Activated CD8-positive, alpha-beta memory T cell treated with anti-CD3 and anti-CD28 coated beads, Interleukin-2, amount 50 U/mL, for 48 hours (primary cell): Measurements from ENCODE around the gene DDB1.

Experiments used
- DNase-seq: peaks from one replicate; pipeline ENCODE4 v3.0.0-alpha.2; 2020

The DDB1 gene

DNA sequence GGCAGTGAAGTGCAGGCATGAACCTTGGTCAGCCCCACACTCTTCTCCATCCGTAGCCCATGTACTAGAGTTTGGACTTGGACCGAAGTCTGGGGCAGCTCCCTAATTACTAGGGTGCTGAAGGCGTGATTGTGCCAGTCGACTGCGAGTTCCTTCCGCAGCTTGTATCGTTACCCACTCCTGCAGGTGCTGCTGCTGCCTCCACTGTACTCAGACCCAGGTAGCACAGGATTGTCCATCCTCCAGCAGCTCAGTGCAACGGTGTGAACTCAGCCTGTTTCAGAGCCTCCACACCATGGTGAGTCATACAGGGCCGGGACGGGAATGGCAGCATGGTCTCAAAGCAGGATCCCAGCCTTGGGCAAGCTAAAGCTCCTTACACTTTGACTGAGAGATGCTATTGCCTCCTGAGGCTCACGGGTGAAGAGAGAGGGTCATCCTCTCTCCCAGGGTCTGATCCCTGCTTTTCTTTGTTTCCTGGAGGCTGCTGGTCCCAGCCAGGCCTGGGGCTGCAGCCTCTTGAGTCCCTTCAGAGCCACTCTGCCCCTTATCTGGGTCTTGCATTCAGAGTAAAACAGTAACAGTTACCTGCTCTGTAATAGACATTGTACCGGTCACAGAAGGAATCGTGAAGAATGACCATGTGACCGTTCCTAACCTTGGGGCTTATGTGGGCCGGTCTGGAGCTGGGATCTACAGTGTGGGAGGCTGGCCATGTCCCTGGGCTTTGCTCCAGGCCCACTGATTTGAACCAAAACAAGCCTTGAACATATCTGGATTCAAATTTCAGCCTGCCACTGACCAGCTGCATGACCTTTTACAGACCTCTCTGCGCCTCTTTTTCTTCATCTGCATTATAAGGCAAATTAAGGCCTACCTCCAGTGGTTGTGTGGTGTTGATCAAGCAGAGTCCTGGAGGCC, 1.8 kb upstream of the DDB1 start:
- no peak for DNase-seq

DNA sequence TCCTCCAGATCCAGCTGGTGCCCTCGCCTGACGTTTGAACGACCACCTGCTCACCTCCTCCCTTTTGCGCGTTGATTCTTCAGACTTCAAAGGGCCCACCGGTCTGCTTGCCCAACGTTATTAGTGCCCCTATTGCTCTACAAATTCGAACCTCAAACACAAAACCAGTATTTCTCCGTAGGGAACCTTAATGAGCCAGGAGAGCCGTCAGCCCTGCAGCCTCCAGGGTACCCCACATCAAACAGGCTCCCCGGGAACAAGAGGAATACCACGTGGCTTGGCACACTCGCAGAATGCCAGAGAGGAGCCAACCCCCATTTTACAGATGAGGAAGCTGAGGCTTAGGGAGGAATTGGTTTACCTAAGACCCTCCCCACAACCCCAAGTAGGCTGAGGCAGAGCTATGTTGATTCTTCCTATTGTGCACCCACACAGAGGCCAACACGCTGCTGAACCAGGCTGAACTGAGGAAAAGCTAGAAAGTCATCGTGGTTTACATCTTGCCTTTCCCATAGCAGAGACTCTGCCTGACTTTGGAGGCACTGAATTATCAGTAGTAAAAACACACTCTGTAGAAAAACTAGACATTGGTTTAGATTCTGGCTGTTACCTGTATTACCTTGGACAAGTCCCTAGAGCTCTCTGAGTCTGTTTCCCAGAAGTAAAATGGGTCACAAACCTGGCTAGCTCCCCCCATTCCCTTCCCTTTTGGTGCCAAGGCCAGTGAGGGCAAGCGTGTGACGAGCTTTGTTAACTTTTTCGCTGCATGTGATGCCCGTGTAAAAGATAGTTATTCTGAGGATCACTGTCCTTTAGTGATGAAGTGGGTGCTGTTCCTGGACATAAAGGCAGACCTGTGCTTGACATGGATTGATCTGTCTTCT, 887 bp upstream of the DDB1 start:
- no peak for DNase-seq

DNA sequence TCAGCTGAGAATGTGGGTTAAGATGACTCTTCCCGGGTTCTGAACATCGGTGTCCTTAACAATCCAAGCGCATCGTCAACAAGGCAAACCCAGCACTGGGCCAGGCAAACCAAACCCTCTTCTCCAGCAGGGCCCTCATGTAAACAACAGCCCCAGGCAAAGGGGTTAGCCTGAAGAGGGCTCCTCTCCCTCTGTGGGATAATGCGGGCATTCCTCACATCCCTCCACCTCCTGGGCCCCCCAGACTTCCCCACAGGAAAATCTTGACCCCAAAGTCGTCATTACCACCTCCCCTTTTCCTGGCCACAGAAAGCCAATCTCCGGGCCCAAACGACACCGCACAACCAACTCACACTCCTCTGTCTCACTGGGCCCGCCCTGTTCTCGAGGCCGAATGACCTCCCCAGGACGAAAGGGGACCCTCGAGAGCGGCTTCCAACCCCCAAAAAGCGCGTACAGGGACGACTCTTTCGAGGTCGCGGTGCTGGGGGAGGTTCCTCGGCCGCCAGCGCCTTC, 566 bp downstream of the DDB1 start:
- DNase-seq, result peak; percentile 67

DNA sequence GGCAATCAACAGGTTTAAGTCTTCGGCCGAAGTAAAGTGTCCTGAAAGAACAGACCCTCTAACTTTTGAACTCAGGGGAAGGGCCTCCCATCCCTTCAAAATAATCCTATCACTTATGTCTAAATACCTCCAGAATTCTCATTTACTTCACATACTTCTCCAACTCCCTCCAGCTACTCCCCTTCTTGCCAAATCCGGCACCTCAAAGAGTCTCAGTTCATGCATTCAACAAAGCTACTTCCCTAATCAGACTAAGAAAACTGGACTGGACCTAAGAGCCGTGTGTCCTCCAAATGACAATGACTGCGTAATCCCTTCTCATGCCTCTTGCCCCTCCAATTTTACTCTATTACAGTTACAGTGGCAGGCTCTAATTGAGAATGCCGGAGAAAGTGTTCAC, 1.3 kb downstream of the DDB1 start:
- DNase-seq, result no peak

DNA sequence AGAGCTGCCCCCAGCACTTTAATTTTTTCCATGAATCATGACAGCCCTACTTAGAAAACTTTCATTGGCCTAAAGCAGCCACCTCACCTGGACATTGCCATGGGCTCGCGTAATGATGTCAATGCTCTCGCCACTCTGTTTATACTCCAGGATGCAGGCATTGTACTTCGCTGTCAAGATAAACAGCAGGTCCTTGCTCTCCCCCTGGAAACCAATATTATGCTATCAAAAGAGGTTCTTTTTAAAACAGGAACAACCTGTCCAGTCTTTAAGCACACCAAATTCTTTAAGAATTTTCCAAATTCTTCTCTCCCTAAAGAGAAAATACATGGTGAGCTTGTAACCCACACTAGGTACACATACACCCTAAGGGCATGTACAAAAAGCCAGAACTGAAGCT, 3.0 kb downstream of the DDB1 start:
- DNase-seq, result no peak

DNA sequence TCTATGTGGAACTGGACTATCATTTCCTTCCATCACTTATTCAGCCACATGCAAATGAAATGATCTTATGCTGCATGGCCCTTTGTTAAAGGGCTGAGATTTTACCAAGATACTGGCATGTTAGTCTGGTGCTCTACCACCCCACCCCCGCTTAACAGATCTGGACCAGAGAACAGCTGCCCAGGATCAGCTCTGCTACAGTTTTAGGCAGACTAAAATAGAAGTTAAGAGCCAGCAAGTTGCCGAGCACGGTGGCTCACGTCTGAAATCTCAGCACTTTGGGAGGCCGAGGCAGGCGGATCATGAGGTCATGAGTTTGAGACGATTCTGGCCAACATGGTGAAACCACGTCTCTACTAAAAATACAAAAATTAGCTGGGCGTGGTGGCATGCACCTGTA, 4.6 kb downstream of the DDB1 start:
- no peak for DNase-seq

DNA sequence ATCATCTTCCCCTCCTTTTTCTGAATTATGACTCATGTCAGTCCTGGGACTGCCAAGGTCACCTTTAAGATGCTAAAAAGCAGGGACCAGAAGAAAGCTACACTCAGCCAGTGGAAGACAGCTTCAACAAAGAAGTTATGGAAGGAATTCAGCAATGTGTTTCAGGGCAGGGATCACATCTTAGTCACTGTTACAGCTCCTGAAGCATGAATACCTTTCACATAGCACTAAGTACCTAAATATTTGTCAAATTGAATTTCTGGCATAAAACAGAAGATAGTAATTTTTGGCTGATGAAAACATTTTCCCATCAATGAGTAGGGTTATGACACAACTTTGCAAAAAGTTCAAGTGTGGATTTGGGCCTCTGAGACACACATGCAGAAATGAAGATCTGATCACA, 5.2 kb downstream of the DDB1 start:
- DNase-seq, result no peak

DNA sequence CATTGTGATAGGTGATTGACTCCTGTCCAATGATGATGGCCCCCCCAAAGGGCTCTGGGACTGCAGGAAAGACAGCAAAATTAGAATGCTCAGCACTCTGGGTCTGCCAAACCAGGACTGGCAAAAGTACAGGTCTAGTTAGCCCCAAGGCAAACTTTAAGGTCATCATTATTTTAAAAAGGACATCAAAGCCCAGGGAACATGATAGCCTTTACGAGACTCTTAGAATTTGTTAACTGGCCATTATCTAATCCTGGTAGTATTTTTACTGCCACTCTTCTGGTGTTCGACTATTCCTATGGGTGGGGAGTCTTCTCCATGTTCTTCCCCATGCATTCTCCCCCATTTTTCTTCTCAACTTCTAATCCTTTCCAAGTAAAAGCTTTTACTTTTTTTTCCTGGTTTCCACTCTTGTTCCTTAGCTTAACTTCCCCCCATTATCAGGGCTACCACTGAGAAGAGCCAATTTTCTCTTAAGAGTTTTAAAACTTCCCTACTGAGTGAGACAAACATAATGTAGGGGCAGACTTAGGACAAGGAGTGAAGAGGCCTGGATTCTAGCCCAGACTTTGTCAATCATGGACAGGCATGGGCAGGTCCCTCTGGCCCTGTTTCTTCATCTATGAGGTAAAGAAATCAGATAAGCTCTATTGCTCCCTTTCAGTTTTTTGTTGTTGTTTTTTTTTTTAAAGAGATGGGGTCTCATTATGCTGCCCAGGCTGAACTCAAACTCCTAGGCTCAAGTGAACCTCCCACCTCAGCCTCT, 7.1 kb downstream of the DDB1 start:
- no peak for DNase-seq

DNA sequence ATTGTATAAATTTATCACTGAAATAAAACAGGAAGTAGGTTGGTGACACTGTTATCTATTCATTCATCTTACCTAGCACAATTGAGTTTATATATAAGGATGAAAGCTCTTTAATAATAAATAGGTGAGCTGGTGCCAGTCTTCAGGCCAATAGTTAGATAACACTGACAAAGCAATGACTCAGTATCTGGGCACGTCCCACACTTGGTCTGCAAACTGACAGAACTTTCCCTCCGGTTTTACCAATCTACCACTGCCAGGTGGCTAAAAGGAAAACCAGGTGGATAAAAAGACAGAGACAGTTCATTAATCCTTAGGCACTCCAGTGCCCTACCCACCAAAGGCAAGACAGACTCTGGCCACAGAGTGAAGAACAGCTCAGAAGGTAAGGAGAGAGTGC, 17.6 kb downstream of the DDB1 start:
- DNase-seq, result no peak

DNA sequence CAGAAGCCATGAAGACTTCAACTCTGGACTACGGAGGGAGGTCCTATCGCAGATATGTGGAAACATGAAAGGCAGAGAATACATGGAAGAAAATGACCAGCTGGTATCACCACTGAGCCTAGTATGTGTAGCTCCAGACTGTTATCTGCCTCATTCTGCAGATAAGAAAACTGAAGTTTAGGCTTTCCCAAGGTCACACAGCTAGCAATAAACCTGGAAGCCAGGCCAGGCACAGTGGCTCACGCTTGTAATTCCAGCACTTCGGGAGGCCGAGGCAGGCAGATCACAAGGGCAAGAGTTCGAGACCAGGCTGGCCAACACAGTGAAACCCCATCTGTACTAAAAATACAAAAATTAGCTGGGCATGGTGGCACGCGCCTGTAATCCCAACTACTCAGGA, 22.2 kb downstream of the DDB1 start:
- no peak for DNase-seq

DNA sequence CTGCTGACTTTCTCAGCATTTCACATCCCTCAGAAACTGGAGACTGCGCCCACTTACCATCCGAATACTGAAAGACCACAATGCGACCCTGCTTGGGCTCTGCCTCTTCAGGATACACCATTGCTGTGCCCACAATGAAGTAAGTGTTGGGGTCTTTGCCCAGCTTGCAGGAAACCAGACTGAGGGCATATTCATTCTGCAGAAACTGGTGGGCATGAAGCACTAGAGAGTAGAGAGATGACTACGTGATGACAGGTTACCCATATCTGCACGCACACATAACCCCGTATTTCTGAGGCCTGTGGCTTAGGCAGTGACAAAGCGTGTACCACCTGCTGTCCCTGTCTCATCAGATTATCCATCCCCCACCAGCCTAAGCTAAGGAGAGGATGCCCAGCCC, 23.2 kb downstream of the DDB1 start:
- peak; percentile 67 for DNase-seq

DNA sequence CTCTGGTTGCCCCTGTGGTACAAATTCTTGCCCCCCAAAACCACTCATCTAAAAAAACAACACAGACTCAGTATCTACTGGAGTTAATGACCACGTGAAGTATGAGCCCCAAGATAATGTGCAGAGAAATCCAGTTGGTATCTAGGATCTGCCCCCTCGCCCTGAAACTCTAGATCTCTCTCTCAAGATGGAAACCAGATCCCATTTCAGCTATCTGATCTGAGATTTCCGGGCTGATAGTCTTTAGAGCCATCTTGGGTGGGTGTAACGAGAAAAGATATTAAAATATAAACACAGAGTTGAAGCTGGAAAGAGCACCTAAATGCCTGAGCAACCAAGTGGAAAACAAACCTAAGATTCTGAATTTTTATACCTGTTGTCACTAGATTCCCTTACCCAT, 23.8 kb downstream of the DDB1 start:
- no peak for DNase-seq

DNA sequence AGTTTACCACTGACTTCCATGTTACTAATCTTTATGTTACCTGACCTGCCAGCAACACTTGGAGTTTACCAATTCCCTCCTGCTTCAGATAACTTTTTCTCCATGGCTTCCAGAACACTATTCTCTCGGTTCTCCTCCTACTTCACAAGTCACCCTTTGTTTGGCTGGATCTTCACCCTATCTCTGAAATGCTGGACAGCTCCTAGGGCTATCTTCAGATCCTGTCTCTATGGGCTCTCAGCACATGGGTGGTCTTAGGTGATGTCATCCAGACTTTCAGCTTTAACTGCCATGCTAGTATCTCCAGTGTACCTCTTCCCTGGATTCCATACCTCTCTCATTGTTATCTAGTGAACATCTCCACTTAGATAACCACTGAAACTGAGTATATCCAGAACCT, 25.6 kb downstream of the DDB1 start:
- no peak for DNase-seq

DNA sequence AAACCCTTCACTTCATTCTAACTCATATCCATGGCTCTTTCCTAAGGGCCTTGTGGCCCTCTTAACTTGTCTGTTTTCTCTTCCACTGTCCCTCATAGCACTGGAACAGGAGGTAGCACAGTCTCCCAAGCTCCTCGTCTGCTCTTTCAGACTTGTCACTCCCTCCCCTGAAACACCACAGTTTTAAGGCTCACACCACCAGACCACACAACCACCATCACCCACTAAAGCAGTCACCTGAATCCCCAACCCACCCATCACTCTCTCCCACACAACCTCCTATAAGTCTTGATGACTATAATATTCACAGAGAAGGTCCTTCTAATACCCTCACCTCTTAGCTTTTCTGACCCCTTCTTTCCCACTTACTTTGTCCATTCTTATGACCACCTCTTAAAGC, 26.7 kb downstream of the DDB1 start:
- DNase-seq, result no peak

DNA sequence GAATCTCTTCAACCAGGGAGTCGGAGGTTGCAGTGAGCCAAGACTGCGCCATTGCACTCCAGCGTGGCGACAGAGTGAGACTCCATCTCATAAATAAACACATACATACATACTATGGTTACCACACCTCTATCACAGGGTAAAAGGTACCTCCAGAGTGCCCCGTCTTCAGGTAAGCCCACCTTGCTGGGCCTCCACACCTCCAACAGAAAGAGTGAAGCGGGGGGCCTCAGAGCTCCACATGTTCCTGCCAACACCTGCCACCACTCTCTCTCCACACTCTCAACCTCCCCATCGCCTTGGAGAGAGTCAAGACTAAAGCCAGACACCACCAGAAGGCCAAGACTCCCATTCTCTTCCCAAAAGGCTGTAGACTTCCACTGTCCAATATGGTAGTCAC, 27.5 kb downstream of the DDB1 start:
- no peak for DNase-seq

DNA sequence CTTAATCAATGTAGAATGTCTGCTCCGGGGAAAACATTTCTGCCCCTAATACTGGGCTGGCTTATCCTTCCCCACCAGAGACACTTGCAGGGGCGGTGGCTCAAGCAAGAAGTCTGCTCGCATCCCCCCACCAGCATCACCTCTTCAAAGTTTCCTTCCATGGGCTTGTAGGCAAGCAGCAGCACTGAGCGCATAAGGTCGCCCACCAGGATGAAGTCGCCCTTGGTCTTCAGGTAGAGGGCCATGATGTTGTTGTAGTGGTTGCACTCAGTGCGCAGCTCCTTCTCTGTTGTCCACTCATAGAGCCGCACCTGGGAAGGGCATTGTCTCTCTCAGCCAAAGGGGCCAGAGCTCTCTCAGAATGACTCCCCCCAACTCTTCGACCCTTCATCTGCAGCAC, 29.2 kb downstream of the DDB1 start:
- DNase-seq, result no peak

DNA sequence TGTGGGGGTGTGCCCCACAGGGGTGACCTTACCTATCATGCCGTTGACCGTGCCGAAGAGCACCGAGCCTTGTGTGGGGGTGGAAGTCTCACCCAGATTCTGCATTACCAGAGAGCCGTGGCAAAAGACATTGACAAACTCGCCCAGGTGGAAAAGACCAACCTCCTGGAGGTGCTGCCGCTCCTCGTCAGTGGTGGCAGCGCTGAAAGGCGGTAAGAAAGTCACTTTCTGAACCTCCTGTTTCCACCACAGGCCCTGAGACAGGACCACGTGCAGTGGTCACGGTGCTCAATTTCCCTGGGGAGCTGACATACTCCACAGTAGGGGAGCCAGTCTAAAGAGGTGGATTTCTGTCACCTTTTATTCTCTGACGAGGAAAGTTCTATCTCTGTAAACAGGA, 30.4 kb downstream of the DDB1 start:
- DNase-seq, result no peak

DNA sequence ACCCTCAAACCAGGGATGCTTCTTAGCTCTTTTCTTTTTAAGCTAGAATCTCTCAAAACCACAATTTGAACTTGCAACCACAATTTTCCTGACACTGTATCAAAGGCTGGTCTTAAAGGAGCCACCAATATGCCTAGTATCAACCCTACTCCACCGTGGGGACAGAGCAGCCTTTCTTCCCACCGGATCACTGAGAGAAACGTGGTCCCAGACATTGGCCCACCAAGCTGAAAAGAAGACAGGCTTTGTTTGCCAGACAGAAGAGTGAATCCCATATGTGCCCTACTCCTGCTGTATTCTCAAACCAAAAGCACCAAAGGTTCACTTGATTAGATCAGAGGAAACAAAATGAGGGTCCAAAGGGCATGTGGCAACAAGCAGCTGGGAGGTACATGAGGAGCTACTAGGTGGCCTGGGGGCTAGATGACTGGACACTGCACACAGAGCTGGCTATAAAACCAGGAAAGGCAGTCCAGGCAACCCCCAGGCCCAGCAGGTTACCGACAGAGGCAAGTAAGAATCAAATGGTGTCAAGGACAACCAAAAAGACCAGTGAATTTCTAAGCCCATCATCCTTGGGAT, 34.2 kb downstream of the DDB1 start:
- no peak for DNase-seq

DNA sequence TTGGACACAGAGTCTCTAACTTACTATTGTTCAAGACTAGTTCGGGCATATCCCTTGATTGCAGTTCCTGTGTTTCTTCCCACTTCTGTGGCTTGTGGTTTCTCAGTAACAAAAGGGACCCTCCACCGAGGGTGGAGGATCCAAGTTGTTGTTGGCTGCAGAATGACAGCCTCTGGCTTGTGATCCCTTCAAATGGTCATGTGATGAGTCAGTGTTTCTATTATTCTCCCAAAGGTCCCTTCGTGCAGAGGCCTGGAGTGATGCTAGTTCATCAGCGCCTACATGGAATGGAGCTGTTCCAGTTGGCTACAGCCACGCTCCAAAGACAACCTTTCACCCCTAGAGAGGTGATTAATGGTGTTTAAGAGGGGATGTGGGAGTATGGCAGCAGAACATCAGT, 35.2 kb downstream of the DDB1 start:
- no peak for DNase-seq

DNA sequence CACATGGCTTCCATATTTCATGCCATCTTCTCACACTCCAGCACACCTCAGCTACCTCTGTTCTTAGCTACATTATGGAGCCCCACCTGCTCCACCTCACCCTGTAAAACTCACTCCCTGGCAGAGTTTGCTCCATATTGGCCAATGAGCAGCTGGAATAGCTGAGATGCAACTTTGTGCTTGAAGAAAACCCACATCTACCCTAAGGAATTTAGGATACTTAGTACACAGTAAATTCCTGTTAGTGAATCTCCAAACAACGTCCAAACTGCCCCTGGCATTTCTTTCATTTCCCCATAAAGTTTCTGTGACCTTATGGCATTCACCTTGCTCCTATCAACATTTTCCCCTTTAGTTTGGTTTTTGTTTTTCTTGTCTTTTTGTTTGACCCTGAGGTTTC, 35.6 kb downstream of the DDB1 start:
- DNase-seq, result no peak

DNA sequence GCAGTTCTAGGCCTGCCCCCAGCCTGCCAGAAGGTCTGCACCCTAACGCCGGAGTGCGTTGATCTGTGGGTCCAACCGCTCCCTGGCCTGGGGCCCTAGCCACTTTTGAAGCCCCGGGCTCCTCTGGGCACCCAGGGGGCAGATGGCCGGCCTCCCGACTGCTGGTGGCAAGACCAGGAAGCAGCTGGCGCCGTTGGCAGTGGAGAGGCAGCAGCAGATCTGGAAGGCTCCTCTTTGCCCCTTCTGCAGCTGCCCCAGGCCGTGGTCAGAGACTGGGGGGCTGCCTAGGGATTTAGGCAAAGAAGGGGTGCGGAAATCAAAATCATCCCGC, 37.3 kb downstream of the DDB1 start:
- no peak for DNase-seq

DNA sequence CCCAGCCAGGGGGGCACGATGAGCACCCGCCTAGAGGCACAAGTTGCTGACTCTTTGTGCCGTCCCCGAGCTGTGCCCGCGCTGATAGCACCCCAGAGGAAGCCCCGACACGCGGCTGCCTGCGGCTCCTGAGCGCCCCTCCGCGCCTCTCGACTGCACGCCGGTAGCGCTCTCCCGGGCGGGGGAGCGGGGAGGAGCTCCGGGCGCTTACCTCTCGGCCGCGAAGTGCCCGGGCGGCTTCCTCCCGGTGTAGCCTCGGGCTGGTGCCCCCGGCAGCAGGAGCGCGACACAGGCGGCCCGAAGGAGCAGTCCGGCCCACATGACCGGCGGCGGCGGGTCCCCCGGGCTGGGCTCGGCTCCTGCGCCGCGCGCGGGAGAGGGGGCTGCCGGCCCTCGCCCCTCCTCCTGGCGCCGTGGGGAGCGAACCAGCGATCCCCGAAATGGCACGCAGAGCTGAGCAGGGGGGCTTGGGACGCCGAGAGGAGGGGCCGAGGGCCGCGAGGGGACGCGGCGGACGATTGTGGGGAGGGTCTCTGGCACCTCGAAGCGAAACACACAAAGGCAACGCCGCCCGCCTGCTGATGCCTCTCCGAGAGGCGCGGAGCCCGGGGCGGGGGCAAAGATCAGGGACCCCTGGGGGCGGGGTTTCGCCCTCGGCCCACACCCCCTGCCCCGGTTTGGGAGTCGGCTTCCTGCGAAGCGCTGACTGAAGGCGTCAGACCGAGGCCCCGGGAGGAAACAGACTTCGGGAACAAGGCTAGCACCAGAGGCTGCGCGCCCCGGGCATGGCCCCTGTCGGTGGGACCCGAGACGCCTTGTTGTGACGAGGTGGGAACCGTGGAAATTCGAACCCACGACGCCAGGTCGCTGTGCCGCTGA, 37.9 kb downstream of the DDB1 start, which contains the start of gene VWCE:
VWCE (minus strand) TSS at position 600 of the 879 bp plus-strand sequence; CDS start at position 321, 279 bp downstream.
- DNase-seq, result peak; percentile 89
